HG03045 (cell line): ENCODE measurements around the gene SLC25A17.
"Not testable (repeated sequence)": the region's sequence is repeated elsewhere in the genome, so short reads cannot be mapped to it uniquely, and the experiment has no call there.

Source experiments
- ATAC-seq: cut with Tn5 transposase; IDR thresholded peaks from one replicate; pipeline ENCODE4 v1.9.1; 2021; ENCODE audit warnings: mild to moderate bottlenecking, moderate library complexity; ENCODE audit not compliant: unreplicated experiment

Gene SLC25A17

DNA sequence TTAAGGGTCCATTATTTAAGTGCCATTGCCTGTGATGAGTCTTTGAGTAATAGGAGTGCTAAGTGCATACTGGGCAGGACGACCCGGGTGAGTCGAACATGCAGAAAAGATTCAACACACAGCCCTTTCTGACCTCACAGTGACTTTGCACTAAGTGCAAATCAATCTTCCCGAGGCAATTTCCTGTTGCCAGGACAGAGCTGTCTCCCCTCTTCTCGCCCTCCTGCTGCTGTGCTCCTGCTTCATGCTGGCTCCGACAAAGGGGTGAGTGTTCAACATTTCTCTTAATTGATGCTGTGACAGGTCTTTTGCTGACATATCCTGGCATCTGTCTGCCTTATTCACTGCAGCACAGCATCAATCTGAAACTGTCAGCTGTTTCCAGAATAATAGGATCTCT is 97.9 kb downstream of the SLC25A17 start:
- no peak for ATAC-seq

DNA sequence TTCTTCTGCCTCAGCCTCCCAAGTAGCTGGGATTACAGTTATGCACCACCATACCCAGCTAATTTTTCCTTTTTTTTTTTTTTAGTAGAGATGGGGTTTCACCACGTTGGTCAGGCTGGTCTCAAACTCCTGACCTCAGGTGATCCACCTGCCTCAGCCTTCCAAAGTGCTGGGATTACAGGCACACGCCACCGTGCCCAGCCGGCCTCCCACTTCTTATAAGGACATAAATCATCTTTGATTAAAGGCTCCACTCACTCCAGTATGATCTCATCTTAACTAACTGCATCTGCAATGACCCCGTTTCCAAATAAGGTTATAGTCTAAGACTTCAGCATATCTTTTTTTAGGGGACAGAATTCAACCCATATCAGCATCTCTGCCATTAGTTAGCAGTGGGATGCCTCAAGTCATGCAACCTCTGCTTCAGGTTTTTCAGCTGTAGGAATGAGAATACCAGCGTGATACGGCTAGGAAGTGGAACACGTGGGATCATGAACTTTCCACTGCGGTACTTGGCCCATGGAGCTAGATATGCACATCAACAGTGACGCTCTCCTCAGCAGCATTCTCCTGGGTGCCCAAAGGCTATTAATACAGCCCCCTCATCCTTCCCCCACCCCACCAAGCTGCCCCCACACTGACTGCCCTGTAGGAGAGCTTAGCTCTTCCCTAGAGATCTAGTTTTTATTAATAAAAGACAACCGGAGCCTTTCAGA is 98.4 kb downstream of the SLC25A17 start:
- no peak for ATAC-seq

- ATAC-seq: not testable (repeated sequence)
These were observed 99.0 kb downstream of the SLC25A17 start for GRCh38 chr22:40720156-40720537.
